ENCODE data around the gene GUCY1B1.

GRCh38 chr4:155785828-155786227 is 27.0 kb downstream of the GUCY1B1 start:
- TF ChIP-seq, protein P1, sequence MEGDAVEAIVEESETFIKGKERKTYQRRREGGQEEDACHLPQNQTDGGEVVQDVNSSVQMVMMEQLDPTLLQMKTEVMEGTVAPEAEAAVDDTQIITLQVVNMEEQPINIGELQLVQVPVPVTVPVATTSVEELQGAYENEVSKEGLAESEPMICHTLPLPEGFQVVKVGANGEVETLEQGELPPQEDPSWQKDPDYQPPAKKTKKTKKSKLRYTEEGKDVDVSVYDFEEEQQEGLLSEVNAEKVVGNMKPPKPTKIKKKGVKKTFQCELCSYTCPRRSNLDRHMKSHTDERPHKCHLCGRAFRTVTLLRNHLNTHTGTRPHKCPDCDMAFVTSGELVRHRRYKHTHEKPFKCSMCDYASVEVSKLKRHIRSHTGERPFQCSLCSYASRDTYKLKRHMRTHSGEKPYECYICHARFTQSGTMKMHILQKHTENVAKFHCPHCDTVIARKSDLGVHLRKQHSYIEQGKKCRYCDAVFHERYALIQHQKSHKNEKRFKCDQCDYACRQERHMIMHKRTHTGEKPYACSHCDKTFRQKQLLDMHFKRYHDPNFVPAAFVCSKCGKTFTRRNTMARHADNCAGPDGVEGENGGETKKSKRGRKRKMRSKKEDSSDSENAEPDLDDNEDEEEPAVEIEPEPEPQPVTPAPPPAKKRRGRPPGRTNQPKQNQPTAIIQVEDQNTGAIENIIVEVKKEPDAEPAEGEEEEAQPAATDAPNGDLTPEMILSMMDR (IDR thresholded peaks at IDR 0.05 in 8 of 11, conservative IDR thresholded peaks at IDR 0.05 in 3 of 11): no peak
- TF ChIP-seq POLR2A (IDR thresholded peaks at IDR 0.05): no peak
- TF ChIP-seq POLR2AphosphoS5 (IDR thresholded peaks at IDR 0.05): no peak

All from spleen (tissue), 7 donors.